Activated effector memory CD4-positive, alpha-beta T cell treated with Interleukin-2 at 50 U/mL for 16 hours (primary cell): Measurements from ENCODE around the gene SEC31A.
"Not testable (repeated sequence)": the region's sequence is repeated elsewhere in the genome, so short reads cannot be mapped to it uniquely, and the experiment has no call there.

ENCODE experiments used
- DNase-seq: peaks from one replicate; pipeline ENCODE4 v3.0.0-alpha.2; 2020

The SEC31A gene

DNA sequence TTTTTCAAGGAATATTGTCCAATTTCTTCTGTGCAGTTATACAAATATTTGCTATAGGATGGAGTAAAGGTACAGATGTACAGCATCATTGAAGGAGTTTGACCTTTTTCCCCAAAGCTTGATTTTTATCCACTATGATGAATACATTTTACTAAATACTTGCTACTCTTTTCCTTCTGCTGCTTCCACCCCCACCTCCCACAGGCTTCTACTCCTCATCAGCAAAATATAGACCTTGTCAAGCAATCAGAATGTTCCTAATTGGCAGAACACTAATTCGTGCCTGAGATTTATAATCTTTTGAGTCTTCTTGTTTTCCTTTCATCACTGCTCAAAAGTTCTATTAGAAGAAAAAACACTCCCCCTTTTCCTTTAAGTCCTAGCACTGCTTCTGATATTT lies 5.8 kb upstream of the SEC31A start:
- DNase-seq, result no peak

DNA sequence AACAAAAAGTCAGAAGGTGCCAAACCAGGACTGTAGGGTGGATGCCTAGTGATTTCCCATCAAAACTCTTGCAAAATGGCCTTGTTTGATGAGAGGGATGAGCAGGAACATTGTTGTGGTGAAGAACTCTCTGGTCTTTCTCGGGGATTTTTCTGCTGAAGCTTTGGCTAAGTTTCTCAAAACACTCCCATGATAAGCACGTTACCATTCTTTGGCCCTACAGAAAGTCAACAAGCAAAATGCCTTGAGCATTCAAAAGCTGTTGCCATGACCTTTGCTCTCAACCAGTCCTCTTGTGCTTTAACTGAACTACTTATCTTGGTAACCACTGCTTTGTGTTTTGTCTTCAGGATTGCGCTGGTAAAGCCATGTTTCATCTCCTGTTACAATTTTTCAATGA lies 3.0 kb upstream of the SEC31A start:
- no peak for DNase-seq

DNA sequence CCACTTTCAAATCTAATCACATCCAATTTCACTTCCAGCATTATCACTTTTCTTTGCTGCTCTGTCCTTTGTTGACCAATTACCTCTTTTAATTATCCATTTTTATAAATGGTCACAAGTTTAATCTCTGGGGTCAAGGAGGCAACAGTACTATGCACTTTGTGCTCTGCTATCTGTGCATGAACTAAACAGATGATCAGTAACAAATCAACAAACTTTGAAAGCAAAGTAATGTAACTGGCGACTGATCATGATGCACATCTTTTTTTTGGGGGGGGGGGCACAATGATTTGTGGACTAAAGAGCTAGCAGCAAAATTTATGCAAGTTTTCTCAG lies 1.5 kb upstream of the SEC31A start:
- DNase-seq, result no peak

GRCh38 chr4:82891707-82892466 lies 934 bp upstream of the SEC31A start:
- DNase-seq, result no peak

DNA sequence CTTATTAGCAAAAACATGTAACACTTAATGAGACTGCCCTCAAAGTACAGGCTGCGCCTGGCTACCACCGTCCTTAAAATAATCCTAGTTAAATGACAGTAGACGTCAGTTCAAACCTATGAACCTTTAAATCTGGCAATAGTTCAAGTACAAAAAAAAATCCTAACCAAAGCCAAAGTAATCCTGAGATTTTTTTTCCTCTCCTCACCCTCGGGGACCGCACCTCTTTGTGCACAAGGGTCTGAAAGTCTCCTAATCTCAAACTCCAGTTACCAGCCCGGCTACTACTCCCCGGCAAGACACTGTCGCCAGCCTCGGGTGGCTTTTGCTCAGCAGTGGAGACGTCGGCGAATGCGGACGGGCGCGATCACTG lies 439 bp downstream of the SEC31A start:
- DNase-seq, result no peak

DNA sequence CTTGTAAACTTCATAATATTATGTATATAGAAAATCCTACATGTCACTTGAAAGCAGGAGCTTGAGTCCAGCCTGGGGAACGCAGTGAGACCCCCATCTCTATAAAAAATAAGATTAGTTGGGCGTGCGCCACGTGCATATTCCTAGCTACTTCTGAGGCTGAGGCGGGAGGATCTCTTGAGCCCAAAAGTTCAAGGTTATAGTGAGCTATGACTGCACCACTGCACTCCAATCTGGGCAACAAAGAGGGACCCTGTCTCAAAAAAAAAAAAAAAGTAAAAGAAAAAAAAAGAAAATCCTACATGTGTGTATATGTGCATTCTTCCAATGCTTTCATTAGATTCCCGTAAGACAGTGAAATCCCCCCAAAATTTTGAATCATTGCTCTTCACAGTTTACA lies 1.7 kb downstream of the SEC31A start:
- DNase-seq, result no peak

GRCh38 chr4:82886147-82886942 lies 4.6 kb downstream of the SEC31A start:
- no peak for DNase-seq

DNA sequence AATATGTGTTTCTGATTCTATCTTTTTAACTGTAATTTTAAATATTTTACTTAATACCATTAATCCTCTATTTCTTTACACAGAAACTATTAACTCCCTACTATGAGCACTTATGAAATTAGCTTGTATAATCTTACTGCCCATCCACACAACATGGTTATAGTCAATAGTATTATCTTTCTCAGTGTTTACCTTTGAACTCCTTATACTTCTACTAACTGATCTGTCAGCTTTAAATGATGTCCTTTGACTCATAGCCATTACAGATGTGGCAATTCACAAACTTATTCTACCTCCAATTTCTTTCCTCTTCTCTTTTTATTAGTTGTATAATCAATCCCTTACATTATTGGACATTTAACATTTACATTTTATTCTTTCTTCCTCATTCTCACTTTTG lies 5.5 kb downstream of the SEC31A start:
- no peak for DNase-seq

DNA sequence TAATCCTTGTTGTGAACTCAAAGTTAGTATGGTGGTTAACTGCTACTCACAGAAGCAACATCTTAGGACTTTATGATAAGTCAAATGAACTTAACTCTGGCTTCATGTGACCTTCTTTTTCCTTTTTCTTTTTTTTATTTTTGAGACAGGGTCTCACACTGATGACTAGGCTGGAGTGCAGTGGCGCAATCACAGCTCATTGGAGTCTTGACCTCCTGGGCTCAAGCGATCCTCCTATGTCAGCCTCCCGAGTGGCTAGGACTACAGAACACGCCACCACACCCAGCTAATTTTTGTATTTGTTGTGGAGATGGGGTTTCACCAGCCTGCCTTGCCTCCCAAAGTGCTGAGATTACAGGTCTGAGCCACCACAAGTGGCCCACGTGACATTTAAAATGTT lies 22.4 kb downstream of the SEC31A start:
- DNase-seq, result no peak

DNA sequence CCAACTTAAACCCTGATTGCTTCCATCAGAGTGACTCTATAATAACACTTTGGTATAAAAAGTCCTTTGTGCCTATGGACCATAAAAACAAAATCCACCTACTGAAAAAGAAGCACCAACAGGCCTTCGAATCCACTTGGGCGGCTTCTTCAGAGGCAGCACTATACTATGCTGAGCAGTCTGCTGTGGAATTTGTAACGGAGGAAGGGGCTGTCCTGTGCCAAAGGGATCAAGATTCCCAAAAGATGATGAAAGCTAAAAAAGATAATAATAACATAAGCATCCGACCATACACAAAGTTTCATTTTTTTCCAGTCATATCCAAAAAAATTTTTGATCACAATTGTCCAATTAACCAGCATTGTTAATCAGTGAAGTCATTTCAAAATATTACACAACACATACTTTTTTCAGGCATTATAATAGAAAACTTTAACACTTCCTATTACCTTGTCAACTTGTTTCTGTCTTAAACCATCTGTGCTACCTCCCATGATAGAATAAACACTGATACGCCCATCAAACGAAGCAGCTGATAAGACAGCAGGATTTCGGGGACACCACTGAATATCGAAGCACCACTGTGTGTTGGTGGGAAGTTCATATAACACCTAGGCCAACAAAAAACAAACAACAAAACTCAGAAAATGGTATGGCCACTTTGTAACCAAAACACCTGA lies 24.1 kb downstream of the SEC31A start:
- DNase-seq, result no peak

DNA sequence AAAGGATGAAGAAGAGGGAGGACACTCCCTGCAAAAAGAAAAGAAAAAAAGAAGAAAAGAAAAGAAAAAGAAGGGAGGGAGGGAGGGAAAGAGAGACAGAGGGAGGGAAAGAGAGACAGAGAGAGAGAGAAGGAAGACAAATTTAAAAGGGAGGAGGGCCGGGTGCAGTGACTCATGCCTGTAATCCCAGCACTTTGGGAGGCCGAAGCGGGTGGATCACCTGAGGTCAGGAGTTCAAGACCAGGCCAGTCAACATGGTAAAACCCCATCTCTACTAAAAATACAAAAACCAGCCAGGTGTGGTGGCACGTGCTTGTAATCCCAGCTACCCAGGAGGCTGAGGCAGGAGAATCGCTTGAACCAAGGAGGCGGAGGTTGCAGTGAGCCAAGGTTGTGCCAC lies 24.9 kb downstream of the SEC31A start:
- DNase-seq, result not testable (repeated sequence)

- no peak for DNase-seq
Measured at GRCh38 chr4:82865592-82865991, 25.4 kb downstream of the SEC31A start.

DNA sequence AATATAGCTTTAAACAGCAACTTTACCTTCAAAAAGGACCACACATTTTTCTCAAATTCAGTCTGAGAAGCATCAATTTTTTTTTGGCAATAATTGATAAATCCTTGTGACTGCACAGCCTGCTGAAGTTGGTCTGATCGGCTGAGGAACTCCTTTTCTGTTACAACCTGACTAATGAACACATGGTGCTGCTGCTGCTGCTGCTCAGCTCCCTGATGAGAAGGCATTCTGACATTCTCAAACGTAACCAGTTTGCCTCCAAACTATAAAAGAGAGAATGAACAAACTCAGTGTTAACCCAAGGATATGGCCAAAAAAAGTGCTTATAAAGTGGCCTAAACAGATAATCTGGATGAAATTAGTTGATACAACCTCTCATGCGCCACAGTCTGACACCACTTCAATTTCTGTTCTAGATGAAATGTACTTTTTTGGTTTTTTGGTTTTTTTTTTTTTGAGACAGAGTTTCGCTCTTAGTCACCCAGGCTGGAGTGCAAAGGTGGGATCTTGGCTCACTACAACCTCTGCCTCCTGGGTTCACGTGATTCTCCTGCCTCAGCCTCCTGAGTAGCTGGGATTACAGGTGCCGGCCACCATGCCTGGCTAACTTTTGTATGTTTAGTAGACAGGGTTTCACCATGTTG lies 26.5 kb downstream of the SEC31A start:
- DNase-seq, result no peak

DNA sequence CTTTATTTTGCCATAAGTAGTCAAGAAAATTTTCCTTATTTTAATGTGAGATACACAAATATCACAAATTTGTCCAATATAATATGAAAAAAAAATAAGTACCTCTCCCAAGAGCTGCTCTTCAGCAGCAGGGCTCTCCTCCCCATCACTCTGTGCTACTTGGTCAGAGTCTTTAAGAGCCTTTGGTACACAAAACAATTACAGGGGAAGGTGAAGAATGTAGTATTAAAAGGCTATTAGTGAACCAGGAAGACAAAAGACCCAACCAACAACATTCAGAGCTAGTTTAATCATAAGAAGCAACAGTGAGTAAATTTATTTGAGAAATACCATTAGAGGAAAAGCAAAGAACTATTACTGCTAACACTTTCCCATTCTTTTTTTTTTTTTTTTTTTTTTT lies 29.4 kb downstream of the SEC31A start:
- DNase-seq, result no peak

DNA sequence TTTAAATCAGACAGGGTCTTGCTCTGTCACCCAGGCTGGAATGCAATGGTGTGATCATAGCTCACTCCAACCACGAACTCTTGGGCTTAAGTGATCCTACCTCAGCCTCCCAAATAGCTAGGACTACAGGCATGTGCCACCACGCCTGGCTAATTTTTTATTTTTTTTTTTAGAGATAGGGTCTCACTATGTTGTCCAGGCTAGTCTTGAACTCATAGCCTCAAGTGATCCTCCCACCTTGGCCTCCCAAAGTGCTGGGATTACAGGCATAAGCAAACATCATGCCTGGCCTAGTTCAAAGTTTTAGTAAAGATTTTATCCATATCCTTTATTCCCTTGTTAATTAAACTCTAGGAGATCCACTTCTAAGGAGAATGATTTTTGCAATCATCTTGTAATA lies 30.5 kb downstream of the SEC31A start:
- DNase-seq, result not testable (repeated sequence)

DNA sequence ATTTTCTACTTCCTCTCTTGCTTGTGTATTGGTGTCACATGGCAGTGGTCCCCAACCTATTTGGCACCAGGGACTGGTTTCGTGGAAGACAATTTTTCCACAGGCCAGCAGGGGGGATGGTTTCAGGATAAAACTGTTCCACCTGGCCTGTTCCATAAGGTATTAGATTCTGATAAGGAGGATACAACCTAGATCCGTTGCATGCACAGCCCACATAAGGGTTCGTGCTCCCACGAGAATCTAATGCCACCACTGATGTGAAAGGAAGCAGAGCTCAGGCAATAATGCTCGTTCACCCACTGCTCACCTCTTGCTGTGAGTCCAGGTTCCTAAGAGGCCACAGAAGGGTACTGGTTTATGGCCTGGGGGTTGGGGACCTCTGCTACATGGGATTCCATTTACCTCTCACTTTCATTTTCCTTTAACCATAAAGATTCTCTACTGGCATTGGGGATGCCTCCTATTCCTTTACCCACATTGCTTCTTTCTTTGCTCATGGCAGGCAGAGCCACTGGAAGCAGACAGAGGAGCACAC lies 38.1 kb downstream of the SEC31A start:
- no peak for DNase-seq

DNA sequence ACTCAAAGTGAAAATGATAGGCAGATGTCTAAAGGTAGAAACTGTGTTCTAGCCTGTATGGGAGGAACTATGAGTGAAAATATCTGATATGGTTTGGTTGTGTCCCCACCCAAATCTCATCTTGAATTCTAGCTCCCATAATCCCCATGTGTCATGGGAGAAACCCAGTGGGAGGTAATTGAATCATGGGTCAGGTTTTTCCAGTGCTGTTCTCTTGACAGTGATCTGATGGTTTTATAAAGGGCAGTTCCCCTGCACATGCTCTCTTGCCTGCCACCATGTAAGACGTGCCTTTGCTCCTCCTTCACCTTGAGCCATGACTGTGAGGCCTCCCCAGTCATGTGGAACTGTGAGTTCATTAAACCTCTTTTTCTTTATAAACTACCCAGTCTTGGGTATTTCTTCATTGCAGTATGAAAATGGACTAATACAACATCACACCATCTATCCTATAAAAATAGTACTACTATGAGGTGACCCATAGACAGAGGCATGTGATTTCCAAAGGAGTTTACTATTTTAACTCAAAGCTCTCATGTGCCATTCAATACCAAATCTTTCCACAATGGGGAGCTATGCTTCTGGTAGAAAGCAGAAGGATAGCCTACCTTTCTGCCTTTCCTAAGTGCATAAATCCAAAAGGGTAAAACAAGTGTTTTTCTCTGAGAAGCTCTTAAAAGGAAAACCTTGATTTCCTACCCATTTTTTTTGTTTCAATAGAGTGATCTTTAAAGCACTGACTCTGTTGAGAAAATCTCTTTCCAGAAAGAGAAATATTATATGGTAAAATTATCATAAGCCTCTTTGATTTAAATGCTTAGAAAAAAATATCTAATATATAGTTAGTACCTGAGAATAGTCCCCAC lies 38.8 kb downstream of the SEC31A start:
- DNase-seq, result no peak

DNA sequence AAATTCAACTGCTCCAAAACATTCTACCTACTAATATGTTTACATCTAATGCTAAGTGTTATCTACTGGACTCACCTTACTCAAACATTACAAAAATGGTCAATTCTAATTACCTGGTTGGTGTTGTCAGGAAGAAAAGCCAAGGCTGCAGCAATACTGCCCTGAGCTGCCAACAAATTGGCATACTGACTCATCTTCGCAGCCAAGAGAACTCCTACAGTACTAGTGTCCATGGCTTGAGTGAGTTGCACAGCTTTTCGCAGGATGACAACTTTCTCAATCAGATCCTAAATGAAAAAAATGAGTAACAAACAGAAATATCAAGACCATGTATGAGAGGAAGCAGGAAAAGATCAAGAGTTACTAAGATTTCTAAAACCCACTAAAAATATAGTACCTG lies 39.6 kb downstream of the SEC31A start:
- no peak for DNase-seq

- DNase-seq, result no peak
Measured at GRCh38 chr4:82850684-82851083, 40.3 kb downstream of the SEC31A start.

- no peak for DNase-seq
Measured at GRCh38 chr4:82848706-82849105, 42.2 kb downstream of the SEC31A start.

GRCh38 chr4:82842593-82842992 lies 48.4 kb downstream of the SEC31A start:
- DNase-seq, result no peak

DNA sequence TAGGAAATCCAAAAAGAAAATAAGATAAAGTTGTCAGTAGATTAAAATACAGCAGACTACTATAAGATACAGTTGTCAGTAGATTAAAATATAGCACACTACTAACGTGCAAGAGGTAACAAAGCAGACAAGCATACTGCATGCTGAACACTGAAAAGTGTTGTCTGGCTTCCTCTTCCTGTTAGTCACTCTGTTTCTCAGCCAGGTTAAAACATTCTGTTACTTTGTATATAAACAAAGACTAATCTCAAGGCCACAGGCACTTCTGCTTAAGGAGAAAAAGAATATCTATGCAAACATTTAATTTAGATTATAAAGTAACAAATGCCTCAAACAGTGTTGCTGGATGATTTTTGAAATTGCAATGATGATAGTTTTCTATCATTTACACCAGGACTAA lies 51.3 kb downstream of the SEC31A start:
- no peak for DNase-seq
